Retinal pigment epithelial cell (primary cell): ENCODE results near the gene MTAP.

Experiments used
- DNase-seq: peaks from one replicate; pipeline ENCODE4 v3.0.0-alpha.2; 2010; ENCODE audit warnings: low read depth
- H3K4me3 ChIP-seq: 2 replicates; pipeline ENCODE4 v1.5.1; 2011; ENCODE audit warnings: mild to moderate bottlenecking, low read length, control low read depth, moderate library complexity
- TF ChIP-seq, protein P1 (sequence below): conservative IDR thresholded peaks from 2 replicates; pipeline ENCODE4 v1.5.1; 2011; ENCODE audit warnings: low read depth, low read length, control low read depth, inconsistent platforms

The MTAP gene

DNA sequence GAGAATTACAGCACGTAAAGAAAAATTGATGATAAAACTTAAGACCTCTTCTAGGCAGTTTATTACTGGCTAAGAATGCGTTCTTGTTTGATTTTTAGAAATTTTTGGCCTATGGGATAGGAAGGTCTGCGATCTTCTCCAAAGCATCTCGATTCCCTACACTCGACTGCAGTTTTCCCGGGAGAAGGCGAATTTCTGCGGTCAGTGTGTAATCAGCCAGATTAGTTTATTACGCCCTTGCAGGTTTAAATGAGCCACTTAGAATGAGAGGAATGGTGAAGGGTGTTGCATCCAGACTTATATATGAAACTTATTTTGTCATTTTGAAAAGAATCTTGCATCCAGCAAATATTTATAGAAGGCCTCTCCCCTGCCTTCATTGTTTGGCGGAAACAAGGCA lies 1.2 kb downstream of the MTAP start:
- DNase-seq = no peak
- peak overlapping the region; percentile 73 for H3K4me3 ChIP-seq
- TF ChIP-seq, protein P1, sequence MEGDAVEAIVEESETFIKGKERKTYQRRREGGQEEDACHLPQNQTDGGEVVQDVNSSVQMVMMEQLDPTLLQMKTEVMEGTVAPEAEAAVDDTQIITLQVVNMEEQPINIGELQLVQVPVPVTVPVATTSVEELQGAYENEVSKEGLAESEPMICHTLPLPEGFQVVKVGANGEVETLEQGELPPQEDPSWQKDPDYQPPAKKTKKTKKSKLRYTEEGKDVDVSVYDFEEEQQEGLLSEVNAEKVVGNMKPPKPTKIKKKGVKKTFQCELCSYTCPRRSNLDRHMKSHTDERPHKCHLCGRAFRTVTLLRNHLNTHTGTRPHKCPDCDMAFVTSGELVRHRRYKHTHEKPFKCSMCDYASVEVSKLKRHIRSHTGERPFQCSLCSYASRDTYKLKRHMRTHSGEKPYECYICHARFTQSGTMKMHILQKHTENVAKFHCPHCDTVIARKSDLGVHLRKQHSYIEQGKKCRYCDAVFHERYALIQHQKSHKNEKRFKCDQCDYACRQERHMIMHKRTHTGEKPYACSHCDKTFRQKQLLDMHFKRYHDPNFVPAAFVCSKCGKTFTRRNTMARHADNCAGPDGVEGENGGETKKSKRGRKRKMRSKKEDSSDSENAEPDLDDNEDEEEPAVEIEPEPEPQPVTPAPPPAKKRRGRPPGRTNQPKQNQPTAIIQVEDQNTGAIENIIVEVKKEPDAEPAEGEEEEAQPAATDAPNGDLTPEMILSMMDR = no peak

DNA sequence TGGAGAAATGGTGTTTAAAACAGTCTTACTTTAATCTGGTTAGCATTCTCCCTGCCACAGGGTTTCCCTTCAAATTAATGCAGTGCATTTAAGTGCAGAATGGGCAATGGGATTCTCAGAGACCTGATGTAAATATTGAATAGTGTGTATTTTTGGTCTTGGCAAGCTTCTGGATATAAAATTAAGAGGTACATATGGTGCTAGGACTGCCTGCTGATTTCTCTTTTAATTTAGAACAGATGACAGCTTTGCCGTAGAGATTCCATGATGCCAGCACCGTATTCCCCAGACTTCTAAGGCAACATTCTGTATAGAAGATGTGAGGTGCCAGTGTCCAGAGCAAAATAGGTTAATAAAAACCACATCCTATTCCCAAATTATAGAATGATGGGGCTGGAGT lies 1.9 kb downstream of the MTAP start:
- no peak for DNase-seq
- TF ChIP-seq, protein P1 = no peak
- peak overlapping the region; percentile 73 for H3K4me3 ChIP-seq

DNA sequence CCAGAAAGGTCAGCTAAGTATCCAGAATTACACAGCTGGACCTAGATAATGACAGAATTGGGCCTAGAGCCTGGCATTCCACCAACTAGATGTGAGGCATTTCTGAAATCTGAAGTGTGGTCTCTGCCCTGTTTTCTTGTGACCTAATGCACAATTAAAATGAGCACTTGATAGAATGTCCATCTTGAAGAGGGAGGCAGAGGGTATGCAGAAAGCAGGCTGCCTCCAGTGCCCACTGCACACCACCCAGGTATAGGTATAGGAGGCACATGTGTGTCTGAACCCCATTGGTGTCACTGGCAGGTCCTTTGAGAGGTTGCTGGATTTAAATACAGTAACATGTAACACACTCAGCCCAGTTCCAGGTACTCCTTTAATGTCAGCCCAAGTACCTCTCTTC lies 2.4 kb downstream of the MTAP start:
- no peak overlapping the region for H3K4me3 ChIP-seq
- DNase-seq = no peak
- TF ChIP-seq, protein P1 = no peak

DNA sequence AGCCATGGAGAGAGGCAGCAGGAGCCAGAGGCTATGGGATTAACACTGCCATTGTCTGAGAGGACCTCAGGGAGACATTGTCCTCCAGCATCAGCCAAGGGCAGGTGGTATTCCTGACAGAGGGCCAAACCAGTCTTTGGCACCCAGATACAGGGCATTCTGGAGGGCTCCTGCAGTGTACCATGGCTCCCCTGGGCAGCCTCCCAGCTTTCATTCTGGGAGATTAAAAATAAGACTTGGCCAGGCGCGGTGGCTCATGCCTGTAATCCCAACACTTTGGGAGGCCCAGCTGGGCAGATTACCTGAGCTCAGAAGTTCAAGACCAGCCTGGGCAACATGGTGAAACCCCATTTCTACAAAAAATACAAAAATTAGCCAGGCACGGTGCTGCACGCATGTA lies 4.2 kb downstream of the MTAP start:
- TF ChIP-seq, protein P1 = no peak
- no peak for DNase-seq
- H3K4me3 ChIP-seq = no peak overlapping the region

DNA sequence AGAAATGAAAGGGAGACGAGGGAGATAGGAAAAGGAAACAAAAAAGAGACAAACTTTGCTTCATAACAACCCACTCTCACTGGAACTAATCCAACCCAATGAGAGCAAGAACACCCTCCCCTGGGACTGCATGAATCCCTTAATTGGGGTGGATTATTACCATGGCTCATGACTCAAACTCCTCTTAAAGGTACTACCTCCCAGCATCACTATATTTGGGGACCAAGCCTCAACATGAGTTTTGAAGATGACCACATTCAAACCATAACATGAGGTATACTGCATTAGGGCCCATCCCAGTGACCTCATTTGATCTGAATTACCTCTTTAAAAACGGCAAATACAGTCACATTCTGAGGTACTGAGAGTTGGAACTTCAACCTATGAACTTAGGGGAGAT lies 8.0 kb downstream of the MTAP start:
- DNase-seq = no peak
- H3K4me3 ChIP-seq = no peak overlapping the region
- TF ChIP-seq, protein P1 = no peak

DNA sequence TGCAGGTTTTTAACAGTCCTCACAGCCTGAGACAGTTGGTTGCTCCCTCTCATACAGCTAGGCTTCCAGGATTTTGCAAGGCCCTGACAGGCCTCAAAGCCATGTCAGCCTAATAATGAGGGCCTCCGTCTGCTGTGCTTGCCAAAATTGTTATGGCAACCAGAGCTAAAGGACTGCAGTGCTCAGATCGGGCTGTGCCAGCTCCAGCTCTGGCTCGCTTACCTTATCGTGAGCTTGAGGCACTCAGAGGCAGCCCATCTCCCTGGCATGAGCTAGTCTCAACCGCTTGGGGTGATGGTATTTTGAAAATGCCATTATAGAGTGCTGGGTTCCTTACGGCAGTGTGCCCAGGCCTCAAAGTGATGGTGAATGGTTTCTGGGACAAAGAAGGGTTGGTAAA lies 8.4 kb downstream of the MTAP start:
- TF ChIP-seq, protein P1 = no peak
- DNase-seq = no peak
- no peak overlapping the region for H3K4me3 ChIP-seq

DNA sequence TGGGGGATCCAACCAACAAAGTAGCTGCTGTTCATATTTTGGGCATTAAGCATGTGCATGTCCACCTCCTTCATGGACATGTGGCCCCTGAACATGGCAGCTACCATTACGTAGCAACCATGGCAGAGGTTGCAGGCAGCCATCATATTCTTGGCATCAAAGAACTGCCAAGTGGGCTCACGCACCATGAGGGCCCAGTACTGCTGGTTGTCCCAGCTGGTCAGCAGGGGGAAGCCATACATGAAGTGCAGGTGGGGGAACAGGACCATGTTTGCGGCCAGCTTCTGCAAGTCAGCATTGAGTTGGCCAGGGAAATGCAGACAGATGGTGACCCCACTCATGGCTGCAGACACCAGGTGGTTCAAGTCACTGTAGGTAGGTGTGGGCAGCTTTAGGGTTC lies 9.5 kb downstream of the MTAP start:
- TF ChIP-seq, protein P1 = no peak
- H3K4me3 ChIP-seq = no peak overlapping the region
- no peak for DNase-seq
